Mucosa of descending colon (tissue), 3 donors: ENCODE results near the gene IPO11. TPM values are rescaled to one million over a fixed set of nuclear protein-coding genes. Genes with fewer than 3 reads are reported as not detected.

ENCODE experiments used
- ATAC-seq: fragments of 200-7000 bp; cut with Tn5 transposase; one replicate; pipeline ENCODE4 v1.9.1; 2020; ENCODE audit warnings: mild to moderate bottlenecking, moderate library complexity
- DNase-seq, 3 donors: peaks; one replicate each; pipeline ENCODE4 v3.0.0-alpha.2; 2020
- H3K36me3 ChIP-seq: fragments of 200-600 bp; one replicate; pipeline ENCODE4 v1.8.0; 2021; ENCODE audit warnings: low read depth, mild to moderate bottlenecking
- H3K4me1 ChIP-seq: fragments of 200-600 bp; one replicate; pipeline ENCODE4 v1.8.0; 2021; ENCODE audit warnings: low read depth, mild to moderate bottlenecking
- H3K4me3 ChIP-seq: fragments of 200-600 bp; one replicate; pipeline ENCODE4 v1.8.0; 2021; ENCODE audit warnings: mild to moderate bottlenecking
- H3K9me3 ChIP-seq: fragments of 200-600 bp; one replicate; pipeline ENCODE4 v1.8.0; 2021; ENCODE audit warnings: mild to moderate bottlenecking
- intact Hi-C, 2 donors: fragments of 100-400 bp; cut with DNase I in 1 of 2; cut with micrococcal nuclease in 1 of 2; formaldehyde crosslinking; loops; one replicate each; pipeline versions ENCODE4 v1.11.0 to v1.11.1; 2022; cut with DNase I, micrococcal nuclease
- total RNA-seq, 3 donors: library from RNA; stranded (reverse); fragmentation: NEBNext Ultra II Directional in 2 of 3; extraction: Animal tissue kit (Norgen Biotek cat#: 25700) in 2 of 3; gene quantifications; one replicate each; pipeline versions ENCODE4 v1.2.1 to v1.2.4, GENCODE V29; 2021 to 2023
- TF ChIP-seq, protein P1 (sequence below): fragments of 200-600 bp; IDR thresholded peaks from one replicate; pipeline ENCODE4 v1.8.0; 2022; ENCODE audit warnings: antibody characterized with exemption, mild to moderate bottlenecking
- donor health status: DM: no; HTN: no; CAD: no; lungs with moderate emphysema.
- donor health status: DM: no; HTN: no; CAD: no.
- donor health status: DM: no; HTN: yes; CAD: no.

Gene IPO11
- total RNA-seq, 3 donors from 2014 or later, result 17.6 to 21.9 (median 18.5) TPM

DNA sequence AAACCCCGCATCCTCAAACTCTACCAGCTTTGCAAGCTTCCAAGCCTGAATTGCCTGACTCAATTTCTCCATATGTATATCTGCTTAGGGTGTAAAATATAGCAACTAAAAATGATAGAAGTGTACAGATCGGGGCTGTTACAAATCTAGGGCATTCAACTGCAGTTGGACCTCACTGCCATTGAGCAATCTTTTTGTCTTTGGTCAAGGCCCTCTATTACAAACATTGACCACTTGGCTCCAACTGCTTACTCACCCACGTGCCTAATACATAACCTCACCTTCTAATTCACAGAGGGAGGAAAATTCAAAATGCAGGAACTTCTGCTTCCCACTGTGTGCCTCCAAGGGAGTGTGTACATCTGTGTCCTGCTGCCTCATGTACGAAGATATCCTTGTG, 176.1 kb downstream of the IPO11 start:
- TF ChIP-seq, protein P1, sequence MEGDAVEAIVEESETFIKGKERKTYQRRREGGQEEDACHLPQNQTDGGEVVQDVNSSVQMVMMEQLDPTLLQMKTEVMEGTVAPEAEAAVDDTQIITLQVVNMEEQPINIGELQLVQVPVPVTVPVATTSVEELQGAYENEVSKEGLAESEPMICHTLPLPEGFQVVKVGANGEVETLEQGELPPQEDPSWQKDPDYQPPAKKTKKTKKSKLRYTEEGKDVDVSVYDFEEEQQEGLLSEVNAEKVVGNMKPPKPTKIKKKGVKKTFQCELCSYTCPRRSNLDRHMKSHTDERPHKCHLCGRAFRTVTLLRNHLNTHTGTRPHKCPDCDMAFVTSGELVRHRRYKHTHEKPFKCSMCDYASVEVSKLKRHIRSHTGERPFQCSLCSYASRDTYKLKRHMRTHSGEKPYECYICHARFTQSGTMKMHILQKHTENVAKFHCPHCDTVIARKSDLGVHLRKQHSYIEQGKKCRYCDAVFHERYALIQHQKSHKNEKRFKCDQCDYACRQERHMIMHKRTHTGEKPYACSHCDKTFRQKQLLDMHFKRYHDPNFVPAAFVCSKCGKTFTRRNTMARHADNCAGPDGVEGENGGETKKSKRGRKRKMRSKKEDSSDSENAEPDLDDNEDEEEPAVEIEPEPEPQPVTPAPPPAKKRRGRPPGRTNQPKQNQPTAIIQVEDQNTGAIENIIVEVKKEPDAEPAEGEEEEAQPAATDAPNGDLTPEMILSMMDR, result no peak
- Histone ChIP-seq H3K9me3 (no peaks in the 10 kb centered on the region), H3K4me1 (no peaks in the 10 kb centered on the region), H3K36me3 (no peaks in the 10 kb centered on the region), H3K4me3 (no peak overlapping the region)
- intact Hi-C loops, result no loop called here
- no peak for DNase-seq
- ATAC-seq, result no peak

DNA sequence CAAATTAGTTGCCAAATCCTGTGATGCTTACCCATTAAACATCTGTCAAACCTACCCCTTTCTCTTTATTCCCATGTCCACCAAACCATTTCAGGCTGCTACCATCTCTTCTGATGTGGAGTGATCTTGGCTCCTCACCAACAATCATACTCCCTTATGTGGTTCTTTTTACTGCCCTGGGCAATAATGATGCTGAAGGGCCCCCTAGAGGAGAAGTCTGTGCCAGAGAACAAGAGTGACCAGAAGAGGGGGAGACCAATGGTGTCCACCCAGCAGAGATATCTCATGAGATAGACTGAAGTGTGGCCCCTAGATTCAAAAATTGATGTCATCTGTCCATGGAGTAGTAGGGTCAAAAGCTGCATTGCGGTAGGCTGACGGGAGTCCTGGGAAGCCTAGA, 176.9 kb downstream of the IPO11 start:
- intact Hi-C loops, result no loop called here
- TF ChIP-seq, protein P1, result no peak

DNA sequence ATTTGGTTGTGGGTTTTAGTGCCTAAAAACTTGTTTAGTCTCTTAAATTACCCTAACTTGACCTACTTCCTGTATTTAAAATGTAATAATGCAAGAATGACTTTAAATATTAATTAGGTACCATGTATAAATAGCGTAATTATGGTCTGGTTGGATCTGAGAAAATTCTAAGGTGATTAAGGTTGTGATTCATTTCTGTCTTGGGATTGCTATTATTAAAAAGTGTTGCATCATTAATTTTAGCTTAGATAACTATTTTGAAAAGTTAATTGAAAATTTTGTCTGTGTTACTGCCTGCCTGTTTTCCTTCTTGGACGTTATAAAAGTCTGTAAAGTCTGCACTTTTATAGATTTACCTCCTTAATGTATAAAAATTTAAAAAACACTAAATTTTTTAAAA, 177.8 kb downstream of the IPO11 start:
- H3K36me3 ChIP-seq, result no peaks in the 10 kb centered on the region
- H3K9me3 ChIP-seq, result no peaks in the 10 kb centered on the region
- H3K4me3 ChIP-seq, result no peak overlapping the region
- ATAC-seq (no peak), DNase-seq (no peak)
- intact Hi-C loops, result no loop called here
- TF ChIP-seq, protein P1, result no peak
- H3K4me1 ChIP-seq, result no peaks in the 10 kb centered on the region

More for the DNA sequence above, 176.9 kb downstream of the IPO11 start:
- H3K4me1 ChIP-seq, result no peaks in the 10 kb centered on the region
- no peak overlapping the region for H3K4me3 ChIP-seq
- ATAC-seq, result no peak
- no peak for DNase-seq
- H3K9me3 ChIP-seq, result no peaks in the 10 kb centered on the region
- H3K36me3 ChIP-seq, result no peaks in the 10 kb centered on the region

DNA sequence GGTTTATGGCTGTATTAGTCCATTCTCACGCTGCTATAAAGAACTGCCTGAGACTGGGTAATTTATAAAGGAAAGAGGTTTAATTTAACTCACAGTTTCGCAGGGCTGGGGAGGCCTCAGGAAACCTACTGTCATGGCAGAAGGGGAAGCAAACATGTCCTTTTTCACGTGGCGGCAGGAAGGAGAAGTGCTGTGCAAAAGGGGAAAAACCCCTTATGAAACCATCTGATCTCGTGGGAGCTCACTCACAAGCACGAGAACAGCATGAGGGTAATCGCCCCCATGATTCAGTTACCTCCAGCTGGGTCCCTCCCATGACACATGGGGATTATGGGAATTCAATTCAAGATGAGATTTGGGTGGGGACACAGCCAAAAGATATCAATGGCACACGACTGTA, 180.0 kb downstream of the IPO11 start:
- DNase-seq, result no peak
- ATAC-seq, result no peak
- no peaks in the 10 kb centered on the region for H3K36me3 ChIP-seq
- intact Hi-C loops, result no loop called here
- TF ChIP-seq, protein P1, result no peak
- H3K4me3 ChIP-seq, result no peak overlapping the region
- H3K9me3 ChIP-seq, result no peaks in the 10 kb centered on the region
- no peaks in the 10 kb centered on the region for H3K4me1 ChIP-seq

DNA sequence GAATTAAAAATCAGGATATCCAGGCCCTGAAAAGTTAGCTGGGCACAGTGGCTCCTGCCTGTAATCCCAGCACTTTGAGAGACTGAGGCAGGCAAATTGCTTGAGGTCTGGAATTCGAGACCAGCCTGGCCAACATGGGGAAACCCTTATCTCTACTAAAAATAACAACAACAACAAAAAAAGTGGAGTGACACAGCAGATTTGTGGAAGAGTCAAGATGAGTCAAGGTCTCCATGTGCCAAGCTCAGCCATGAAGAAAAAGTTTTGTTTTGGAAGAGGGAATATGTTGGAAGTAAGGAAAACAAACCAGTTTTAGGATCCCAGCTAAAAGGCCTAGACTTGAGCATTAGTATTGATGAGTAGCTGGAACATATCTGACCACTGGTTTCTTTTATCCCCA, 180.8 kb downstream of the IPO11 start:
- intact Hi-C loops, result no loop called here
- Histone ChIP-seq H3K4me1 (no peaks in the 10 kb centered on the region), H3K4me3 (no peak overlapping the region), H3K9me3 (no peaks in the 10 kb centered on the region), H3K36me3 (no peaks in the 10 kb centered on the region)
- ATAC-seq (no peak), DNase-seq (no peak)
- TF ChIP-seq, protein P1, result no peak

DNA sequence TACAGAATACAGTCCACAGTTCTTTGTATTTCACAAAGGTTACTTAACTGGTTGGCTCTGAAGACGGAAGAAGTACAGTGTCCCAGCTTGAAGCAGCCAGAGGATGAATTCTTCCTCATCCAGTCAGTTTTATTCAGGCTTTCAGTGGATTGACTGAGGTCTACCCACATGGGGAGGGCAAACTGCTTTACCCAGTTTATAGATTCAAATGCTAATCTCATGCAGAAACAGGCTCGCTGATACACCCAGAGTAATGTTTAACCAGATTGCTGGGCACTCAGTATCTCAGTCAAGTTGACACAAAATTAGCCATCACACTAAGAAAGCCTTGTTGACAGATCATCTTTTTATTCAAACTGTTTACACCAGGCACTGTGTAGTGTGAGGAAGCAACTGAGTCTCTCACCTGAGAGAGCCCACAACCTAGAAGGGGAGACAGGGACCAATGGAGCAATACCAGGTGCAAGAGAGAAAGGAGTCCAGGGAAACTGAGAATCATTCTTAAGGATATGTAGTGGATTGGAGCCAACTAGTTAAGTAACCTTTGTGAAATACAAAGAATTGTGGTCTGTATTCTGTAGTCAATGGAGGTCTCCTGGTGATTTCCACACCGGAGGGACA, 181.9 kb downstream of the IPO11 start:
- Histone ChIP-seq H3K36me3 (no peaks in the 10 kb centered on the region), H3K4me1 (no peaks in the 10 kb centered on the region), H3K4me3 (no peak overlapping the region), H3K9me3 (no peaks in the 10 kb centered on the region)
- intact Hi-C loops, result no loop called here
- no peak for DNase-seq
- ATAC-seq, result no peak
- TF ChIP-seq, protein P1, result no peak
